ENCODE measurements around the gene CCBE1. TPM values are rescaled to one million over a fixed set of nuclear protein-coding genes. Genes with fewer than 3 reads are reported as not detected.

Gene CCBE1
- total and polyA plus RNA-seq, 12 donors = 0.24 to 10.3 (median 1.3) TPM

DNA sequence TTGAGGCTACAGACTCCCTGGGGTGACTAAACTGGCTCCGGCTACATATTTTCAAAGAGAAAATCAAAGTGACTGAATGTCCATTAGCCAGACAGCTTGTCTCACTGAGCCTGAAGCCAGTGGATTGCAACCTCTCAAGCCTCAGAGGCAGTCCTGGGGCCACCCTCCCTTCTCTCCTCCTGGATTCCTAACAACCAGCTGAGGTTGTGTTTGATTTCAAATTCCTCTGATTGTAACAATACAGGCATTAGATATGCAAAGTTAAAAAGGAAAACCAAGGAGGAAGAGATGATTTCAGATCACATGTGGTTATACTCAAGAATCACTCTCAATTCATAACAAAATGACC lies 237.2 kb downstream of the CCBE1 start:
- TF ChIP-seq, protein P1, sequence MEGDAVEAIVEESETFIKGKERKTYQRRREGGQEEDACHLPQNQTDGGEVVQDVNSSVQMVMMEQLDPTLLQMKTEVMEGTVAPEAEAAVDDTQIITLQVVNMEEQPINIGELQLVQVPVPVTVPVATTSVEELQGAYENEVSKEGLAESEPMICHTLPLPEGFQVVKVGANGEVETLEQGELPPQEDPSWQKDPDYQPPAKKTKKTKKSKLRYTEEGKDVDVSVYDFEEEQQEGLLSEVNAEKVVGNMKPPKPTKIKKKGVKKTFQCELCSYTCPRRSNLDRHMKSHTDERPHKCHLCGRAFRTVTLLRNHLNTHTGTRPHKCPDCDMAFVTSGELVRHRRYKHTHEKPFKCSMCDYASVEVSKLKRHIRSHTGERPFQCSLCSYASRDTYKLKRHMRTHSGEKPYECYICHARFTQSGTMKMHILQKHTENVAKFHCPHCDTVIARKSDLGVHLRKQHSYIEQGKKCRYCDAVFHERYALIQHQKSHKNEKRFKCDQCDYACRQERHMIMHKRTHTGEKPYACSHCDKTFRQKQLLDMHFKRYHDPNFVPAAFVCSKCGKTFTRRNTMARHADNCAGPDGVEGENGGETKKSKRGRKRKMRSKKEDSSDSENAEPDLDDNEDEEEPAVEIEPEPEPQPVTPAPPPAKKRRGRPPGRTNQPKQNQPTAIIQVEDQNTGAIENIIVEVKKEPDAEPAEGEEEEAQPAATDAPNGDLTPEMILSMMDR (IDR thresholded peaks at IDR 0.05) = no peak
- 66 to 72% methylated on average over 1 of the region's 1 CpG for WGBS, 2 donors
- H3K27me3 ChIP-seq = peaks cover 0 to 5% (median 0%) of the 10 kb centered on the region in 7 donors
- DNase-seq (no peak), ATAC-seq (peak in 3 of 8 donors; percentile 33 to 51 (median 40))
- H3K9me3 ChIP-seq = no peaks in the 10 kb centered on the region
- no peak overlapping the region for H3K27ac ChIP-seq
- H3K4me1 ChIP-seq = peaks cover 0 to 17% (median 3%) of the 10 kb centered on the region in 9 donors
- no peak overlapping the region for H3K4me3 ChIP-seq
- no peaks in the 10 kb centered on the region for H3K36me3 ChIP-seq
- intact Hi-C loops (cut with DNase I) = loop anchor here in 4 of 10 donors (2.0 to 10.0 kb wide), 3 partner anchors 145 to 363 kb away; partner anchors contain the start of gene CCBE1 (in 1 of the 4)

GRCh38 chr18:59459369-59460071 lies 237.7 kb downstream of the CCBE1 start:
- intact Hi-C loops (cut with DNase I) = loop anchor here (2.0 to 10.0 kb wide), 8 partner anchors 89 to 363 kb away; partner anchors contain the start of gene CCBE1 (in 3 of the 10)
- ATAC-seq (peak in 5 of 8 donors; percentile 39 to 66 (median 50)), DNase-seq (no peak)
- H3K4me3 ChIP-seq = no peak overlapping the region
- H3K36me3 ChIP-seq = no peaks in the 10 kb centered on the region
- TF ChIP-seq, protein P1 (IDR thresholded peaks at IDR 0.05) = peak; percentile 26 to 75 (median 63)
- no peak overlapping the region for H3K27ac ChIP-seq
- WGBS, 2 donors = 22 to 24% methylated on average over 8 of the region's 8 CpGs
- H3K9me3 ChIP-seq = no peaks in the 10 kb centered on the region
- H3K27me3 ChIP-seq = peaks cover 0 to 5% (median 0%) of the 10 kb centered on the region in 7 donors
- peaks cover 0 to 22% (median 7%) of the 10 kb centered on the region in 9 donors for H3K4me1 ChIP-seq

- WGBS, 2 donors = 61% methylated on average over 8 of the region's 8 CpGs
These were observed 238.6 kb downstream of the CCBE1 start for GRCh38 chr18:59458575-59458974.

GRCh38 chr18:59456657-59457056 lies 240.6 kb downstream of the CCBE1 start:
- 80 to 87% methylated on average over 3 of the region's 3 CpGs for WGBS, 2 donors
- H3K9me3 ChIP-seq = no peaks in the 10 kb centered on the region

More at GRCh38 chr18:59458575-59458974, 238.6 kb downstream of the CCBE1 start:
- Histone ChIP-seq H3K36me3 (no peaks in the 10 kb centered on the region), H3K27me3 (peaks cover 0 to 10% (median 0%) of the 10 kb centered on the region in 7 donors), H3K4me1 (peaks cover 0 to 23% (median 7%) of the 10 kb centered on the region in 9 donors), H3K27ac (no peak overlapping the region), H3K4me3 (no peak overlapping the region), H3K9me3 (no peaks in the 10 kb centered on the region)
- intact Hi-C loops (cut with DNase I) = loop anchor here in 9 of 10 donors (2.0 to 10.0 kb wide), 7 partner anchors 90 to 364 kb away; partner anchors contain the start of gene CCBE1 (in 2 of the 9)
- DNase-seq (no peak), ATAC-seq (no peak)
- TF ChIP-seq, protein P1 (IDR thresholded peaks at IDR 0.05) = no peak

More at GRCh38 chr18:59456657-59457056, 240.6 kb downstream of the CCBE1 start:
- H3K27me3 ChIP-seq = peaks cover 0 to 10% (median 0%) of the 10 kb centered on the region in 7 donors
- H3K4me1 ChIP-seq = peaks cover 0 to 23% (median 7%) of the 10 kb centered on the region in 9 donors
- ATAC-seq (no peak), DNase-seq (no peak)
- intact Hi-C loops (cut with DNase I) = loop anchor here in 7 of 10 donors (5.0 to 10.0 kb wide), 5 partner anchors 171 to 366 kb away; partner anchors contain the start of gene CCBE1 (in 2 of the 7)
- H3K4me3 ChIP-seq = no peak overlapping the region
- H3K27ac ChIP-seq = no peak overlapping the region
- TF ChIP-seq, protein P1 (IDR thresholded peaks at IDR 0.05) = no peak
- H3K36me3 ChIP-seq = no peaks in the 10 kb centered on the region
